HFFc6 (cell line): ENCODE data around the gene CHD2. TPM values are rescaled to one million over a fixed set of nuclear protein-coding genes. Genes with fewer than 3 reads are reported as not detected.

ENCODE experiments used
- DNase-seq: peaks from one replicate; pipeline ENCODE4 v3.0.0-alpha.2; 2018
- H3K27ac Mint-ChIP-seq: 2 replicates; pipeline ENCODE4 v1.8.0; 2020; ENCODE audit warnings: mild to moderate bottlenecking, mixed read lengths
- H3K27me3 Mint-ChIP-seq: 2 replicates; pipeline ENCODE4 v1.8.0; 2021; ENCODE audit warnings: mild to moderate bottlenecking, moderate library complexity, mixed read lengths; ENCODE audit not compliant: insufficient read depth
- H3K36me3 Mint-ChIP-seq: 2 replicates; pipeline ENCODE4 v1.8.0; 2021; ENCODE audit warnings: low read depth, mixed read lengths
- H3K4me1 Mint-ChIP-seq: 2 replicates; pipeline ENCODE4 v1.8.0; 2020; ENCODE audit warnings: low read depth, mixed read lengths
- H3K4me3 Mint-ChIP-seq: 2 replicates; pipeline ENCODE4 v1.8.0; 2020; ENCODE audit warnings: mild to moderate bottlenecking, moderate library complexity, mixed read lengths
- H3K9me3 Mint-ChIP-seq: 2 replicates; pipeline ENCODE4 v1.8.0; 2020; ENCODE audit warnings: mild to moderate bottlenecking, mixed read lengths
- CTCF ChIP-seq: fragments of 200-600 bp; sonication (generic); IDR thresholded peaks from 2 replicates; pipeline ENCODE4 v1.5.0; 2021; ENCODE audit warnings: antibody characterized with exemption, mild to moderate bottlenecking
- total RNA-seq, 6 experiments: library from RNA; stranded (reverse); fragmentation: NEBNext Ultra II Directional; extraction: Animal tissue kit (Norgen Biotek cat#: 25700); gene quantifications; 2 replicates in 1 of 6; 3 replicates in 5 of 6; pipeline ENCODE4 v1.2.3, GENCODE V29; 2021

CHD2 gene
- total RNA-seq, 6 experiments from 2014 or later = 47.5 to 65.3 (median 57.2) TPM

GRCh38 chr15:92896561-92896960 lies 3.6 kb upstream of the CHD2 start:
- Mint-ChIP-seq H3K4me1 (peaks cover 54% of the 10 kb centered on the region), H3K36me3 (peaks cover 86% of the 10 kb centered on the region), H3K9me3 (peaks cover 8% of the 10 kb centered on the region), H3K4me3 (no peak overlapping the region), H3K27me3 (peaks cover 11% of the 10 kb centered on the region), H3K27ac (peak overlapping the region; percentile 69)
- no peak for TF ChIP-seq CTCF
- DNase-seq = no peak

- H3K27ac Mint-ChIP-seq = peak overlapping the region; percentile 69
- H3K27me3 Mint-ChIP-seq = peaks cover 11% of the 10 kb centered on the region
- H3K4me3 Mint-ChIP-seq = no peak overlapping the region
- peaks cover 84% of the 10 kb centered on the region for H3K36me3 Mint-ChIP-seq
- H3K4me1 Mint-ChIP-seq = peaks cover 54% of the 10 kb centered on the region
- H3K9me3 Mint-ChIP-seq = peaks cover 8% of the 10 kb centered on the region
- TF ChIP-seq CTCF = no peak
- DNase-seq = no peak
Measured at GRCh38 chr15:92897620-92898019, 2.5 kb upstream of the CHD2 start.

- no peak for DNase-seq
- Mint-ChIP-seq H3K4me3 (peak overlapping the region; percentile 51), H3K36me3 (peaks cover 82% of the 10 kb centered on the region), H3K27ac (peak overlapping the region; percentile 99), H3K9me3 (peaks cover 8% of the 10 kb centered on the region), H3K4me1 (peaks cover 61% of the 10 kb centered on the region), H3K27me3 (peaks cover 13% of the 10 kb centered on the region)
- no peak for TF ChIP-seq CTCF
Measured at GRCh38 chr15:92898988-92899582, 1.0 kb upstream of the CHD2 start.

GRCh38 chr15:92899601-92899947 lies 550 bp upstream of the CHD2 start:
- Mint-ChIP-seq H3K27ac (peak overlapping the region; percentile 99), H3K4me1 (peaks cover 64% of the 10 kb centered on the region), H3K27me3 (peaks cover 17% of the 10 kb centered on the region), H3K4me3 (peak overlapping the region; percentile 99), H3K36me3 (peaks cover 84% of the 10 kb centered on the region), H3K9me3 (peaks cover 8% of the 10 kb centered on the region)
- peak; percentile 78 for TF ChIP-seq CTCF
- DNase-seq = no peak

- peak overlapping the region; percentile 99 for H3K27ac Mint-ChIP-seq
- H3K4me3 Mint-ChIP-seq = peak overlapping the region; percentile 99
- peaks cover 8% of the 10 kb centered on the region for H3K9me3 Mint-ChIP-seq
- DNase-seq = no peak
- H3K27me3 Mint-ChIP-seq = peaks cover 17% of the 10 kb centered on the region
- peaks cover 85% of the 10 kb centered on the region for H3K36me3 Mint-ChIP-seq
- peaks cover 67% of the 10 kb centered on the region for H3K4me1 Mint-ChIP-seq
- no peak for TF ChIP-seq CTCF
Measured at GRCh38 chr15:92900731-92901071, 577 bp downstream of the CHD2 start.
